SK-N-SH (cell line): Measurements from ENCODE around the gene BUB1. TPM values are rescaled to one million over a fixed set of nuclear protein-coding genes. Genes with fewer than 3 reads are reported as not detected.
"Not testable (repeated sequence)": the region's sequence is repeated elsewhere in the genome, so short reads cannot be mapped to it uniquely, and the experiment has no call there.

Experiments
- CTCF ChIA-PET: fragments of 300-600, 350-600 bp; formaldehyde crosslinking; extraction: SDS; loops from one replicate; lab custom pipeline; 2021; lab: Yijun Ruan, JAX
- POLR2A ChIA-PET: fragments of 350-600 bp; sonication (Branson Sonifier 250); formaldehyde crosslinking; extraction: SDS; loops from one replicate; lab custom pipeline; 2020; ENCODE audit warnings: antibody characterized with exemption, inconsistent platforms; lab: Yijun Ruan, JAX
- DNase-seq: peaks from one replicate; pipeline ENCODE4 v3.0.0; 2012
- H2AFZ ChIP-seq: fragments of 200-600 bp; sonication (generic); 2 replicates; pipeline ENCODE4 v1.8.1; 2016; ENCODE audit warnings: antibody characterized with exemption, mild to moderate bottlenecking, low read depth
- H3F3A ChIP-seq: fragments of 200-600 bp; sonication (generic); replicated peaks from 2 replicates; pipeline ENCODE3; 2016; ENCODE audit warnings: antibody characterized with exemption, mild to moderate bottlenecking; ENCODE audit not compliant: insufficient read depth
- H3K27ac ChIP-seq, 2 experiments: fragments of 200-500 bp in 1 of 2; fragments of 200-600 bp in 1 of 2; sonication (Bioruptor generic) in 1 of 2; sonication (generic), shearing (Covaris generic) in 1 of 2; 2 replicates each; pipeline versions ENCODE4 v1.5.1 to v1.6.1; 2014 to 2016; ENCODE audit warnings: low read depth in 2 of 2, inconsistent platforms in 1 of 2, low read length in 1 of 2, mild to moderate bottlenecking in 1 of 2, mixed read lengths in 1 of 2
- H3K27me3 ChIP-seq: fragments of 200-600 bp; sonication (generic), shearing (Covaris generic); 2 replicates; pipeline ENCODE4 v1.6.1; 2016; ENCODE audit warnings: mixed run types; ENCODE audit not compliant: insufficient read depth
- H3K36me3 ChIP-seq, 2 experiments: fragments of 200-500 bp in 1 of 2; fragments of 200-600 bp in 1 of 2; sonication (Bioruptor generic) in 1 of 2; sonication (generic) in 1 of 2; replicated peaks in 1 of 2; 2 replicates each; pipeline versions ENCODE3 to v1.5.1; 2014 to 2016; ENCODE audit warnings: low read length in 1 of 2, mild to moderate bottlenecking in 1 of 2; ENCODE audit not compliant: insufficient read depth in 2 of 2, control insufficient read depth in 1 of 2
- H3K4me1 ChIP-seq, 2 experiments: fragments of 200-500 bp in 1 of 2; fragments of 200-600 bp in 1 of 2; sonication (Bioruptor generic) in 1 of 2; sonication (generic), shearing (Covaris generic) in 1 of 2; 2 replicates each; pipeline versions ENCODE4 v1.5.1 to v1.6.1; 2014 to 2016; ENCODE audit warnings: low read depth in 1 of 2, low read length in 1 of 2, mixed run types in 1 of 2; ENCODE audit not compliant: insufficient read depth in 2 of 2, control insufficient read depth in 1 of 2
- H3K4me2 ChIP-seq: fragments of 200-600 bp; sonication (generic), shearing (Covaris generic); 2 replicates; pipeline ENCODE4 v1.6.1; 2017; ENCODE audit warnings: mixed run types
- H3K4me3 ChIP-seq, 2 experiments: fragments of 200-500 bp in 1 of 2; fragments of 200-600 bp in 1 of 2; sonication (Bioruptor generic) in 1 of 2; sonication (generic), shearing (Covaris generic) in 1 of 2; 2 replicates each; pipeline versions ENCODE4 v1.5.1 to v1.8.1; 2014 to 2016; ENCODE audit warnings: low read depth in 2 of 2, inconsistent platforms in 1 of 2, low read length in 1 of 2, mild to moderate bottlenecking in 1 of 2, mixed read lengths in 1 of 2, moderate library complexity in 1 of 2
- H3K79me2 ChIP-seq: fragments of 200-600 bp; sonication (generic); 2 replicates; pipeline ENCODE4 v1.8.1; 2017; ENCODE audit warnings: mild to moderate bottlenecking; ENCODE audit not compliant: insufficient read depth
- H3K9ac ChIP-seq: fragments of 200-600 bp; sonication (generic); 2 replicates; pipeline ENCODE4 v1.6.1; 2017; ENCODE audit warnings: mixed run types
- H3K9me2 ChIP-seq: fragments of 200-600 bp; sonication (generic); 2 replicates; pipeline ENCODE4 v1.6.1; 2017; ENCODE audit warnings: mixed run types
- H3K9me3 ChIP-seq: fragments of 200-600 bp; sonication (generic); 2 replicates; pipeline ENCODE4 v1.6.1; 2017; ENCODE audit warnings: mixed run types, mild to moderate bottlenecking, moderate library complexity
- H4K20me1 ChIP-seq: fragments of 200-600 bp; sonication (generic); 2 replicates; pipeline ENCODE4 v1.6.1; 2017; ENCODE audit warnings: mild to moderate bottlenecking, mixed run types; ENCODE audit not compliant: insufficient read depth
- WGBS: methylation state at CpG from one replicate; pipeline ENCODE4 v1.1.6; 2017; ENCODE audit warnings: low lambda C conversion rate; 5-methylcytosine and 5-hydroxymethylcytosine counted together
- polyA plus RNA-seq, 3 experiments: library from polyadenylated mRNA; depleted of rRNA; stranded (reverse); fragments of >200 nt; gene quantifications; 2 replicates each; pipeline ENCODE4 v1.2.3, GENCODE V29; 2012

The BUB1 gene
- polyA plus RNA-seq, 1 of the 3 experiments (the other 2 are of a cell fraction) = 9.0 TPM

DNA sequence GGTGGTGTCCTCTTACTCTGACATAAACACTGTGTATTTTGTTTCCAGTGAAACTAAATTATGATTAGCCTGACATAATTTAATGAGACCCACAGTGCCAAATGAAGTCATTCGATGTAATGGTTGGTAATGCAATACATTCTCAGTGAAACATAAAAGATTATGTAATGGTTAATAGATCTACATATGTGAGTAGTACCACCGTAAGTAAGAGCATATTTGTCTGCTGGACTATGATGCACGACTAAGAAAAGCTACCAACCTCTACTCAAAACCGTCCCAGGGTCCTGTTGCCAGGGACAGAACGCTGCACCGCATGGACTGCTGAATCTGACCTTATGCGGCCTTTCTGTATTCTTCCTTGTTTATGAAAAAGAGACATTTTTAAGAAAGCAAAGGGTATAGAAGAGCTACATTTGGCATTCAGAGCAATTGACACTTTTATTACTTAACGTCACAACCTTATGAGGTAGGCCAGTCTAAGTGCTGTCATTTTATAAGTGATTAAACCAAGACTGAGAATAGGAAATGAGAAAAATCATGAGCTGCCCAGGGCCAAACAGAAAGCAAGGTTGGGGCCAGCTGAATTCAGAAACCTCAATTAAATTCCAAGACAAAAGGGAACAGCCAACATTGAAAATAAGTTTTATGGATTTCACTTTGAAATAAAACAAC lies 73.8 kb downstream of the BUB1 start:
- H3K4me1 ChIP-seq = not testable (repeated sequence)
- 33% methylated on average over 1 of the region's 8 CpGs for whole genome bisulfite sequencing

DNA sequence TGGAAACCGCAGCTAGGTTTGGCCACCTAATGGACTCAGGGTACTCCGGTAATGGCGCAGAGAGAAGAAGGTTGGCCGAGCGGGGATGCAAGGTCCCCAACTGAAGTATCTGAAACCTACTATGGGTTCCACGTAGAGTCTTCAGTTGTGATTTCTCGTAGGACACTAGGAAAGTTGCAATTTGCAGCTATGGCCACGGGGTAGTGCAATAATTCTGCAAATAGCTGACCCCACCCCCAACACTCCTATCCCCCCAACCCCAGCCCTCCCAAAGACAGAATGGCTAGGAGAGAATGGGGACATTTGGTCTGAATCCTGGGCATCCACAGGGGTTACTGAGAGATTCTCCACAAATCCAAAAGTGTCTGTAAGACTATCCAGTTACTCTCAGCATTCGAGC lies 75.7 kb downstream of the BUB1 start:
- CTCF ChIA-PET, H3K4me1 ChIP-seq, H3K27me3 ChIP-seq, DNase-seq, H3F3A ChIP-seq, H3K9ac ChIP-seq, H2AFZ ChIP-seq, H3K4me3 ChIP-seq, H3K36me3 ChIP-seq, H4K20me1 ChIP-seq, H3K79me2 ChIP-seq, H3K4me2 ChIP-seq, H3K27ac ChIP-seq, H3K9me2 ChIP-seq, POLR2A ChIA-PET, H3K9me3 ChIP-seq: not testable (repeated sequence)
- no CpG with 5 or more reads among the region's 9 CpGs for WGBS

More for the DNA sequence above, 73.8 kb downstream of the BUB1 start:
- DNase-seq, H3K27ac ChIP-seq, H3K9me2 ChIP-seq, H4K20me1 ChIP-seq, H3K9me3 ChIP-seq, H2AFZ ChIP-seq, H3K4me3 ChIP-seq, H3K4me2 ChIP-seq, H3K27me3 ChIP-seq, H3K79me2 ChIP-seq, CTCF ChIA-PET, POLR2A ChIA-PET, H3F3A ChIP-seq, H3K9ac ChIP-seq, H3K36me3 ChIP-seq: not testable (repeated sequence)

DNA sequence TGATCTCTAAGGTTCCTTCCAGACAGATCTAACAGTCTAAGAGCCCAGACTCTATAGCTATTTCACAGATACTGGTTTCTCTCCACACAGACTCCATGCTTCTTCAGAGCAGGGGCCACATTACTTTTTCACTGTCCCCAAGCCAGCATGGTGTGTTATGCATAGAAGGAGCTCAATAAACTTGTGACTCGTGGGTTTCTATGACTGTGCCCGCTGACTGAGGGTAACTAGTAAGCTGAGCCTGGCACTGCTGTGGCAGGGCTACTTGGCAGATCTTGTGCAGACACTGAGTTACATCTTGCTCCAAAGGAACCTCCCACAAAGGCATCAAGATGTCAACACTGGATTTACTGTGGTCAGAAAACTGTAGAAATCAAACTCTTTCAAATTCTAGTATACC lies 85.9 kb downstream of the BUB1 start:
- H3K36me3 ChIP-seq, H3K4me2 ChIP-seq, H3K79me2 ChIP-seq, H4K20me1 ChIP-seq, H3K27ac ChIP-seq, H3K4me3 ChIP-seq, H3K9ac ChIP-seq, H3K9me2 ChIP-seq, POLR2A ChIA-PET, H3K4me1 ChIP-seq, H3K27me3 ChIP-seq, H3F3A ChIP-seq, DNase-seq, H3K9me3 ChIP-seq, CTCF ChIA-PET, H2AFZ ChIP-seq: not testable (repeated sequence)
- no CpG with 5 or more reads among the region's 2 CpGs for WGBS

DNA sequence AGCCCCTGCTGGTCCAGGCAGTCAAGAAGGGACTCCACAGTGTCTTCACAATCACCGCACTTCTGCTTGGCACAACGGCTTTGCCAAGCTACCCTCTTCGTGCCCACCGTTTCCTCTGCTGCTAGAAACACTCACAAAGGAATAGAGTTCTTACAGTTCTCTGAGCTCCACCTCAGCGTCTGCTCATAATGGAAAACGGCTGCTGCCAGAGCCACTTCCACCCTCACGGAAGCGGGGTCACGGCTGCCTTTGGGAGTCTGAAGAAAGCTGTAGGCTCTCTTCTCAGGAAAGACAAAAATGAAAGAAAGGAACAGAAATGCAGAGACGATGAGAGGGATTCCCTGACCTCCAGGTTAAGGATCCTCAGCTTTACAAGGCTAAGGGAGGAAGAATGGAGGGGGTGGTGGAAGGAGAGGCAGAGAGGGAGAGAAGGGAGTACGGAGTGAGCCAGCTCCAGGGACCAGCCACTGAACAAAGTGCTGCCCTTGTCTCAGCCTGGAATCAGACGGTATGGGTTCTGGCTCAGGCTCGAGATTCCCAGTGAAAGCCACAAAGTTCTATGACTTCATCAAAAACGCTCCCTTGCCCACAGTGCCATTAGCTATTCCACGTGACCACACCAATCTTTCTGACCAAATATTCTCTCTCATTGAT lies 88.1 kb downstream of the BUB1 start:
- POLR2A ChIA-PET = not testable (repeated sequence)
- WGBS = no CpG with 5 or more reads among the region's 15 CpGs

DNA sequence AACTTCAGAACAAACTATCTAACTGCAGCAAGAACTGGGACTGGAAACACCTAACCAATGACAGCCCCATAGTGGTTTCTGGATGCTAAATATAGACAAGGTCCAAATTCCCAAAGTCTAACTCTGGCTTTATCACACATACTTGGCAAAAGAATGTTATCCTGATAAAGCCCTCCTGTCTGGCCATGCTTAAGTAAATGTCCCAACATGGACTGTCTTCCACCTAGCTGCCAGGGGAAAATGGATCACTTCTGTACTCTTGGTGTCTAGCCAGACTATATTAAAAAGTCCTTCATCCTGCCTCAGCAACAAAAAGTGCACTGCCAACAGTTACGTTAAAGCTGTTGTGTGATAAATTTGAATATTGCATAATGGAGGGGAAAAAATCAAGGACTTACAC lies 89.3 kb downstream of the BUB1 start:
- H3K9me2 ChIP-seq, H3K36me3 ChIP-seq, CTCF ChIA-PET, H3K9me3 ChIP-seq, H4K20me1 ChIP-seq, POLR2A ChIA-PET, H3K79me2 ChIP-seq, DNase-seq, H3K9ac ChIP-seq, H3K27me3 ChIP-seq, H3K27ac ChIP-seq, H2AFZ ChIP-seq, H3K4me2 ChIP-seq, H3K4me3 ChIP-seq, H3F3A ChIP-seq, H3K4me1 ChIP-seq: not testable (repeated sequence)
- no CpG with 5 or more reads among the region's 1 CpG for WGBS

More for the DNA sequence above, 88.1 kb downstream of the BUB1 start:
- H3K4me2 ChIP-seq, H3K36me3 ChIP-seq, H3K4me1 ChIP-seq, H3K4me3 ChIP-seq, H4K20me1 ChIP-seq, H3K9me2 ChIP-seq, DNase-seq, H3K79me2 ChIP-seq, CTCF ChIA-PET, H3K27ac ChIP-seq, H2AFZ ChIP-seq, H3F3A ChIP-seq, H3K9ac ChIP-seq, H3K27me3 ChIP-seq, H3K9me3 ChIP-seq: not testable (repeated sequence)
